Stimulated activated CD8-positive, alpha-beta memory T cell treated with anti-CD3 and anti-CD28 coated beads, Interleukin-15, amount 100 ng/mL, for 4 hours (primary cell): ENCODE results near the gene PAEP.

Experiments
- DNase-seq, 2 donors: peaks; one replicate each; pipeline ENCODE4 v3.0.0-alpha.2; 2020; ENCODE audit warnings: low read depth in 2 of 2

Gene PAEP

GRCh38 chr9:135579356-135579755 is 17.8 kb downstream of the PAEP start:
- DNase-seq, result no peak

- no peak for DNase-seq
Observed at GRCh38 chr9:135579889-135580660, 18.5 kb downstream of the PAEP start.

GRCh38 chr9:135580664-135581380 is 19.3 kb downstream of the PAEP start:
- no peak for DNase-seq

GRCh38 chr9:135581636-135582426 is 20.3 kb downstream of the PAEP start:
- no peak for DNase-seq

GRCh38 chr9:135582541-135582940 is 21.0 kb downstream of the PAEP start:
- DNase-seq, result no peak

GRCh38 chr9:135582966-135583687 is 21.6 kb downstream of the PAEP start:
- no peak for DNase-seq

- no peak for DNase-seq
Observed at GRCh38 chr9:135583688-135584011, 22.1 kb downstream of the PAEP start.

GRCh38 chr9:135584371-135584770 is 22.8 kb downstream of the PAEP start:
- no peak for DNase-seq

- DNase-seq, result no peak
Observed at GRCh38 chr9:135584934-135585333, 23.4 kb downstream of the PAEP start.

- DNase-seq, result no peak
Observed at GRCh38 chr9:135586601-135587109, 25.1 kb downstream of the PAEP start.

GRCh38 chr9:135587658-135588057 is 26.1 kb downstream of the PAEP start:
- no peak for DNase-seq

GRCh38 chr9:135588371-135588770 is 26.8 kb downstream of the PAEP start:
- DNase-seq, result no peak

GRCh38 chr9:135588886-135589595 is 27.5 kb downstream of the PAEP start:
- no peak for DNase-seq

GRCh38 chr9:135589596-135590485 is 28.3 kb downstream of the PAEP start:
- no peak for DNase-seq

GRCh38 chr9:135590486-135591079 is 29.0 kb downstream of the PAEP start:
- DNase-seq, result no peak

GRCh38 chr9:135591506-135592330 is 30.2 kb downstream of the PAEP start:
- no peak for DNase-seq

GRCh38 chr9:135592331-135592590 is 30.7 kb downstream of the PAEP start:
- no peak for DNase-seq

GRCh38 chr9:135592625-135593024 is 31.1 kb downstream of the PAEP start:
- DNase-seq, result no peak

GRCh38 chr9:135596211-135596610 is 34.7 kb downstream of the PAEP start:
- DNase-seq, result no peak
